Sigmoid colon (tissue), 7 donors: ENCODE measurements around the gene HRH2. TPM values are rescaled to one million over a fixed set of nuclear protein-coding genes. Genes with fewer than 3 reads are reported as not detected.
A peak's percentile ranks its signal among the peaks of the same experiment; 100 is the strongest.

Experiments used
- DNase-seq: peaks from one replicate; pipeline ENCODE4 v3.0.0-alpha.2; 2019
- H3K27ac ChIP-seq, 4 donors: fragments of 200-600 bp; sonication (generic); one replicate each; pipeline ENCODE4 v1.5.1; 2016 to 2019; ENCODE audit warnings: mild to moderate bottlenecking in 1 of 4
- H3K27me3 ChIP-seq, 3 donors: fragments of 200-600 bp; sonication (generic); one replicate each; pipeline ENCODE4 v1.5.1; 2019; ENCODE audit warnings: mild to moderate bottlenecking in 1 of 3
- H3K36me3 ChIP-seq, 4 donors: fragments of 200-600 bp; sonication (generic); one replicate each; pipeline ENCODE4 v1.5.1; 2016 to 2019
- H3K4me1 ChIP-seq, 4 donors: fragments of 200-600 bp; sonication (generic); one replicate each; pipeline ENCODE4 v1.5.1; 2017 to 2019
- H3K4me3 ChIP-seq, 4 donors: fragments of 200-600 bp; sonication (generic); one replicate each; pipeline ENCODE4 v1.5.1; 2017 to 2019; ENCODE audit warnings: mild to moderate bottlenecking in 2 of 4, moderate library complexity in 1 of 4
- H3K9me3 ChIP-seq, 4 donors: fragments of 200-600 bp in 3 of 4; sonication (generic) in 3 of 4; one replicate each; pipeline versions ENCODE4 v1.5.1 to v1.6.1; 2013 to 2019
- EP300 ChIP-seq, 4 donors: sonication (generic); formaldehyde crosslinking; IDR thresholded peaks; one replicate each; pipeline ENCODE4 v1.6.1; 2017; ENCODE audit warnings: antibody characterized with exemption in 4 of 4
- POLR2A ChIP-seq, 2 donors: fragments of 450-650 bp; IDR thresholded peaks; one replicate each; pipeline ENCODE4 v1.6.1; 2016; ENCODE audit warnings: antibody characterized with exemption in 2 of 2, mild to moderate bottlenecking in 2 of 2, moderate library complexity in 2 of 2
- POLR2AphosphoS5 ChIP-seq, 4 donors: sonication (generic); formaldehyde crosslinking; IDR thresholded peaks; one replicate each; pipeline ENCODE4 v1.6.1; 2017; ENCODE audit warnings: antibody characterized with exemption in 4 of 4
- WGBS, 2 donors: extraction: QIAGEN DNeasy Blood & Tissue Kit; methylation state at CpG; one replicate each; pipeline ENCODE4 v1.1.7; 2013; 5-methylcytosine and 5-hydroxymethylcytosine counted together
- intact Hi-C: fragments of 100-400 bp; cut with DNase I; formaldehyde crosslinking; loops from one replicate; pipeline ENCODE4 v1.15.1; 2023
- polyA plus RNA-seq, 3 donors: library from polyadenylated mRNA; stranded (reverse); fragments of 200-250 nt; gene quantifications; one replicate each; pipeline ENCODE4 v1.2.3, GENCODE V29; 2013
- total RNA-seq, 4 donors: library from RNA; depleted of rRNA; stranded (reverse); fragments of >200 nt; gene quantifications; one replicate each; pipeline ENCODE4 v1.1.0, GENCODE V29; 2016
- TF ChIP-seq, protein P1 (sequence below), 4 experiments: fragments of 450-650 bp in 3 of 4; fragments of 200-600 bp in 1 of 4; IDR thresholded peaks; one replicate each; pipeline ENCODE4 v1.5.1; 2016 to 2019; ENCODE audit warnings: antibody characterized with exemption in 4 of 4, mild to moderate bottlenecking in 3 of 4, moderate library complexity in 2 of 4
- donor health status: healthy with polysubstance abuse.
- donor health status: Bipolar disorder and iron deficiency.
- donor health status: healthy.

HRH2 gene, protein sequence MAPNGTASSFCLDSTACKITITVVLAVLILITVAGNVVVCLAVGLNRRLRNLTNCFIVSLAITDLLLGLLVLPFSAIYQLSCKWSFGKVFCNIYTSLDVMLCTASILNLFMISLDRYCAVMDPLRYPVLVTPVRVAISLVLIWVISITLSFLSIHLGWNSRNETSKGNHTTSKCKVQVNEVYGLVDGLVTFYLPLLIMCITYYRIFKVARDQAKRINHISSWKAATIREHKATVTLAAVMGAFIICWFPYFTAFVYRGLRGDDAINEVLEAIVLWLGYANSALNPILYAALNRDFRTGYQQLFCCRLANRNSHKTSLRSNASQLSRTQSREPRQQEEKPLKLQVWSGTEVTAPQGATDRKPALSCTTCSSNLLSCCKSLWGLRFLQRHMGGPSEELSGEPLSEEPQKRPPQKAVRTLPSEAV
- total RNA-seq (1 to 10 TPM; 1.1 to 3.8 (median 2.0) TPM), polyA plus RNA-seq (1 to 10 TPM in 1 of 3 donors, under 1 TPM in 2; under 0.01 to 3.6 (median 0.23) TPM)

DNA sequence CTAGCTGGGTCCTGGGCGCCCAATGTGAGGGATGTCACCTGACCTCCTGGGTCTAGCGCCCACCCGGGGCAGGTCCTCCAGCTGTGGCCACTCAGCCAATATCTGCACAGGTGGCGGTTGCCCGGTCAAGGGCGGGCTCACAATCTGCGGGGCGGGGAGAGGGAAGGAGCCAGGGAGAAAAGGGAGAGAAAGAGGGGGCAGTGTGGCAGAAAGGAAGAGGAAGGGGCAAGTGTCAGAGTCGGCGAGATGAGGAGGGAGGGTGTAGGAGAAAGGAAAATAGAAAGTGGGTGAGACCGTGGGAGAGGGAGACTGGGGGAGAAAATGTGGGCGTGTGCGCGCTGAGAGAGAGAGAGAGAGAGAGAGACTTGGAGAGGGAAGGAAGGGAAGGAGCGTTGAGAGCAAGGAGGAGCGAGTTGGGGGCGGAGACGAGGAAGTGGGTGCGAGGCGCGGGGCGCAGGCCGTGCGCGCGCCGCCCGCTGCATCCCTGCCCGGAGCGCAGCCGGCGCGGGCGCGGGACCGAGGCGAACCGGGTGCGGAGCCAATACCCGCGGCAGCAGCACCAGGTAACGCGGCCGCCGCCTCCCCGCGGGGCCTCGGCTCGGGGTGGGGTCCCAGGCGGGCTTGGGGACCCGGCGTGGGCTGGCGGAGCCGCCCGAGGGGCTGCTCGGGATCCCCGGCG lies at the start of gene HRH2:
Gene HRH2, plus strand, starts transcription at position 479 of the 679 bp plus-strand sequence. CDS start 25,163 bp downstream, outside the sequence.
- Histone ChIP-seq H3K4me3 (peak within 1 kb of the TSS in 3 of 4 donors; percentile 31 to 53 (median 42)), H3K27ac (peak within 1 kb of the TSS in 1 of 4 donors; percentile 21), H3K4me1 (peaks cover 0 to 11% (median 8%) of the 10 kb centered on the region in 4 donors), H3K9me3 (no peaks in the 10 kb centered on the region), H3K36me3 (no peaks in the 10 kb centered on the region), H3K27me3 (peaks cover 10 to 45% (median 11%) of the 10 kb centered on the region in 3 donors)
- no peak for DNase-seq
- no peak for TF ChIP-seq POLR2A (IDR thresholded peaks at IDR 0.05)
- intact Hi-C loops = no loop called here
- WGBS, 2 donors = 2 to 5% methylated on average over 58 of the region's 58 CpGs

DNA sequence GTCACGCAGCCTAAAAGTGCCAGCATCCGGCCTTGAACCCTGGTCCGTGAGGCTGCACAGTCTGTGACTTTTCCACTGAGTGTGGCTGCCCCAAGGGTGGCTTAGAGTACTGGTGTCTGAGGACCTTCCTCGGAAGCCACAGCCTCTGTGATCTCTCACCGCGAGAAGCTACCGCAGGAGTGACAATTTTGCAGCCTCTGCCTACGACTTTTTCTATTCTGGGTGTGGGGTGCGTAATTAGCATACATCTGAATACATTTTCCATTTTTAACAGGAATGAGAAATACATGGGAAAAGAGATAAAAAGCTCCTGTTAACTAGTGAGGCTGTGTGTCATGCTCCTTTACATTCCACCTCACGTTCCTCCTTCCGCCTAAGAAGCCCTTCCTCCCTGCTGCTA lies 48.3 kb upstream of the HRH2 start:
- no peak overlapping the region for H3K4me3 ChIP-seq
- no peak overlapping the region for H3K27ac ChIP-seq
- intact Hi-C loops = no loop called here
- no peak for DNase-seq
- WGBS, 2 donors = 80 to 81% methylated on average over 11 of the region's 11 CpGs
- TF ChIP-seq POLR2AphosphoS5 (IDR thresholded peaks at IDR 0.05) = no peak
- no peak for TF ChIP-seq EP300 (IDR thresholded peaks at IDR 0.05)
- TF ChIP-seq POLR2A (IDR thresholded peaks at IDR 0.05) = no peak
- TF ChIP-seq, protein P1, sequence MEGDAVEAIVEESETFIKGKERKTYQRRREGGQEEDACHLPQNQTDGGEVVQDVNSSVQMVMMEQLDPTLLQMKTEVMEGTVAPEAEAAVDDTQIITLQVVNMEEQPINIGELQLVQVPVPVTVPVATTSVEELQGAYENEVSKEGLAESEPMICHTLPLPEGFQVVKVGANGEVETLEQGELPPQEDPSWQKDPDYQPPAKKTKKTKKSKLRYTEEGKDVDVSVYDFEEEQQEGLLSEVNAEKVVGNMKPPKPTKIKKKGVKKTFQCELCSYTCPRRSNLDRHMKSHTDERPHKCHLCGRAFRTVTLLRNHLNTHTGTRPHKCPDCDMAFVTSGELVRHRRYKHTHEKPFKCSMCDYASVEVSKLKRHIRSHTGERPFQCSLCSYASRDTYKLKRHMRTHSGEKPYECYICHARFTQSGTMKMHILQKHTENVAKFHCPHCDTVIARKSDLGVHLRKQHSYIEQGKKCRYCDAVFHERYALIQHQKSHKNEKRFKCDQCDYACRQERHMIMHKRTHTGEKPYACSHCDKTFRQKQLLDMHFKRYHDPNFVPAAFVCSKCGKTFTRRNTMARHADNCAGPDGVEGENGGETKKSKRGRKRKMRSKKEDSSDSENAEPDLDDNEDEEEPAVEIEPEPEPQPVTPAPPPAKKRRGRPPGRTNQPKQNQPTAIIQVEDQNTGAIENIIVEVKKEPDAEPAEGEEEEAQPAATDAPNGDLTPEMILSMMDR (IDR thresholded peaks at IDR 0.05) = no peak
- no peaks in the 10 kb centered on the region for H3K4me1 ChIP-seq
- no peaks in the 10 kb centered on the region for H3K36me3 ChIP-seq
- H3K9me3 ChIP-seq = peaks cover 0 to 3% (median 0%) of the 10 kb centered on the region in 4 donors
- no peaks in the 10 kb centered on the region for H3K27me3 ChIP-seq

DNA sequence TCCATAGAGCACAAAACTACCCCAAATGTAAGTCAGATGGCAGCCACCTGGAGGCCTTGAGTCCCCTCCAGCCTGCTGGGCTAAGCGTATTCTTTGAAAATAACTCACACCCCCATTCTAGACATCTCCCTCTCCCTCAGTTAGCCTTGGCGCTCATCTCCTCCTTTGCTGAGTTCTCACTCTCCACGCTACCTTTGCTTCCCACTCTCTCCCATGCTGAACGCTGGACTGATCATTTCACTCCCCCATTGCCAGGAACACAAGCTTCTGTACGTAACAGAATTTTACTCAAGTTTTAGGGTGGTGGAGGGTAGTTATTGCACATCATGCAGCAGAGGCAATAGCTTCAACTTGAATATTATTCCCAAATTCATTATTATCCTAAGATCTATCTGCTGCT lies 47.5 kb upstream of the HRH2 start:
- no peak overlapping the region for H3K27ac ChIP-seq
- H3K27me3 ChIP-seq = no peaks in the 10 kb centered on the region
- no peak for DNase-seq
- no peaks in the 10 kb centered on the region for H3K9me3 ChIP-seq
- TF ChIP-seq POLR2AphosphoS5 (IDR thresholded peaks at IDR 0.05) = no peak
- TF ChIP-seq, protein P1 (IDR thresholded peaks at IDR 0.05) = no peak
- no peak for TF ChIP-seq POLR2A (IDR thresholded peaks at IDR 0.05)
- no peak for TF ChIP-seq EP300 (IDR thresholded peaks at IDR 0.05)
- intact Hi-C loops = no loop called here
- H3K4me1 ChIP-seq = no peaks in the 10 kb centered on the region
- no peak overlapping the region for H3K4me3 ChIP-seq
- no peaks in the 10 kb centered on the region for H3K36me3 ChIP-seq
- WGBS, 2 donors = 87 to 93% methylated on average over 5 of the region's 5 CpGs

DNA sequence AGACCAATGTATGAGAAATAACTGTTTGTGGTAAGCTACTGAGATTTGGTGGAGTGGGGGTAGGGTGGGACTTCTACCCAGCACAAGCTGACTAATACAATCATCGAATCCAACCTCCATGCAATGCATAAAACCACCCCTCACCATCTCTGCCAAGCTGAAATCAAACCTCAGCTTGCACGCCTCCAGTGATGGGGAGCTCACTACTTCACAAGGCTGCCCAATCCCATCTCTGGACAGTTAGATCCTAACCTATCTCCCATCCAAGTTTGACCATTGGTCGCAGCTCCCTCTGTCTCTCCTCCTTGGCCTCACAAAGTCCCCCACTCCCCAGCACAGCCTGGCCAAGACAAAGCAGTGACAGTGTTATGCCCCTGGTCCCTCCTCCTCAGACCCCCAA lies 47.0 kb upstream of the HRH2 start:
- 54 to 60% methylated on average over 3 of the region's 3 CpGs for WGBS, 2 donors
- Histone ChIP-seq H3K4me3 (no peak overlapping the region), H3K36me3 (no peaks in the 10 kb centered on the region), H3K4me1 (no peaks in the 10 kb centered on the region), H3K27me3 (no peaks in the 10 kb centered on the region), H3K27ac (no peak overlapping the region), H3K9me3 (no peaks in the 10 kb centered on the region)
- intact Hi-C loops = no loop called here
- TF ChIP-seq, protein P1 (IDR thresholded peaks at IDR 0.05) = no peak
- no peak for TF ChIP-seq EP300 (IDR thresholded peaks at IDR 0.05)
- no peak for TF ChIP-seq POLR2A (IDR thresholded peaks at IDR 0.05)
- TF ChIP-seq POLR2AphosphoS5 (IDR thresholded peaks at IDR 0.05) = no peak
- no peak for DNase-seq

DNA sequence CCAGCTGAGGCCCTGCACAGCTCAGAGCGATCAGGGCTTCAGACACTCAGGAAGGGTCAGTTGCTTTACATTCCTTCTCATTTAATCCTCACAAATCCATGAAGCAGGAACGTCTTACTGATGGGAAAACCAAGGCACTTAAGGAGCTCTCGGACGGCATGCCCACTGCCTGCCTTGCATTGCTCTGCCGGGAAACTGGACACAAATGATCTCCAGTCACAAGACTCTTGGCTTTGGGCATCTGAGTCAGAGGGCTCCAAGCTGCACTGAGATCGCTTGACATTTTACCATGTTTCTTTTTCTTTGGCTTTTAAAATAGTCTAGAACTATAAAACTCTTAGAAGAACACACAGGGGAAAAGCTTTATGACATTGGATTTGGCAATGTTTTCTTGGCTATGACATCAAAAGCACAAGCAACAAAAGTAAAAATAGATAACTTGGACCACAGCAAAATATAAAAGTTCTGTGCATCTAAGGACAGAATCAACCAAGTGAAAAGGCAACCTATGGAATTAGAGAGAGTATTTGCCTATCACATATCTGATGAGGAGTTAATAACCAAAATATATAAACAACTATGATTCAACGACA lies 43.6 kb upstream of the HRH2 start:
- Histone ChIP-seq H3K27me3 (no peaks in the 10 kb centered on the region), H3K4me1 (no peaks in the 10 kb centered on the region), H3K9me3 (no peaks in the 10 kb centered on the region), H3K27ac (no peak overlapping the region), H3K36me3 (no peaks in the 10 kb centered on the region), H3K4me3 (no peak overlapping the region)
- WGBS, 2 donors = 79 to 82% methylated on average over 7 of the region's 7 CpGs
- DNase-seq = no peak
- intact Hi-C loops = no loop called here
- TF ChIP-seq EP300 (IDR thresholded peaks at IDR 0.05) (no peak), POLR2A (IDR thresholded peaks at IDR 0.05) (no peak), POLR2AphosphoS5 (IDR thresholded peaks at IDR 0.05) (no peak)
- TF ChIP-seq, protein P1 (IDR thresholded peaks at IDR 0.05) = no peak
